ENCODE measurements around the gene MGAT4C.

The MGAT4C gene

GRCh38 chr12:85985996-85986395, 270.2 kb downstream of the MGAT4C start:
- no peak for DNase-seq (ENCODE audit: low read depth)
- H3K4me3 ChIP-seq (ENCODE audit: low read depth, low read length): no peak overlapping the region
- TF ChIP-seq POLR2A (IDR thresholded peaks at IDR 0.05; ENCODE audit: extremely low read depth, insufficient read length) (no peak), MAX (IDR thresholded peaks at IDR 0.05; ENCODE audit: low read depth, low read length) (no peak), MYC (IDR thresholded peaks at IDR 0.05; ENCODE audit: low read depth, low read length) (no peak)
- TF ChIP-seq, protein P1, sequence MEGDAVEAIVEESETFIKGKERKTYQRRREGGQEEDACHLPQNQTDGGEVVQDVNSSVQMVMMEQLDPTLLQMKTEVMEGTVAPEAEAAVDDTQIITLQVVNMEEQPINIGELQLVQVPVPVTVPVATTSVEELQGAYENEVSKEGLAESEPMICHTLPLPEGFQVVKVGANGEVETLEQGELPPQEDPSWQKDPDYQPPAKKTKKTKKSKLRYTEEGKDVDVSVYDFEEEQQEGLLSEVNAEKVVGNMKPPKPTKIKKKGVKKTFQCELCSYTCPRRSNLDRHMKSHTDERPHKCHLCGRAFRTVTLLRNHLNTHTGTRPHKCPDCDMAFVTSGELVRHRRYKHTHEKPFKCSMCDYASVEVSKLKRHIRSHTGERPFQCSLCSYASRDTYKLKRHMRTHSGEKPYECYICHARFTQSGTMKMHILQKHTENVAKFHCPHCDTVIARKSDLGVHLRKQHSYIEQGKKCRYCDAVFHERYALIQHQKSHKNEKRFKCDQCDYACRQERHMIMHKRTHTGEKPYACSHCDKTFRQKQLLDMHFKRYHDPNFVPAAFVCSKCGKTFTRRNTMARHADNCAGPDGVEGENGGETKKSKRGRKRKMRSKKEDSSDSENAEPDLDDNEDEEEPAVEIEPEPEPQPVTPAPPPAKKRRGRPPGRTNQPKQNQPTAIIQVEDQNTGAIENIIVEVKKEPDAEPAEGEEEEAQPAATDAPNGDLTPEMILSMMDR (IDR thresholded peaks at IDR 0.05; ENCODE audit: low read depth, low read length): no peak

DNA sequence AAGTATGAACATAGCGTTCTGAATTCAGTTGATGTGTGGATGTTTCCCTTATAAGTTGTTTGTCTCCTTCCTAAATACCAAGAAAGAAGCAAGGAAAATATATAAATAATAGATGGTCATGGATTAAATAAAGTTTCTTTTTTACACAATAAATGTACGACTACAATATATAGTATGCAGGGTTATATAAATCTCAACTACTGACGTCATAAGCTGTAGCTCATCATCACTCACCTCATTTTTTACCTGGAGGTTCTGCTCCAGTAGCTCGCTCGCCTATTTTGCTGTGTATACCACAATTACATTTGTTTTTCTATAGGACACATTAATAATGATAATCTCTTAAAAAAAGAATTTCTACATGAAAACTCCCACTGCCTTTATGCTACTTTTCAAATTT, 272.6 kb downstream of the MGAT4C start:
- no peak for DNase-seq (ENCODE audit: low read depth)
- TF ChIP-seq MAX (IDR thresholded peaks at IDR 0.05; ENCODE audit: low read depth, low read length): no peak
- TF ChIP-seq MYC (IDR thresholded peaks at IDR 0.05; ENCODE audit: low read depth, low read length): no peak
- TF ChIP-seq, protein P1 (IDR thresholded peaks at IDR 0.05; ENCODE audit: low read depth, low read length): no peak
- TF ChIP-seq POLR2A (IDR thresholded peaks at IDR 0.05; ENCODE audit: extremely low read depth, insufficient read length): no peak
- no peak overlapping the region for H3K4me3 ChIP-seq (ENCODE audit: low read depth, low read length)

DNA sequence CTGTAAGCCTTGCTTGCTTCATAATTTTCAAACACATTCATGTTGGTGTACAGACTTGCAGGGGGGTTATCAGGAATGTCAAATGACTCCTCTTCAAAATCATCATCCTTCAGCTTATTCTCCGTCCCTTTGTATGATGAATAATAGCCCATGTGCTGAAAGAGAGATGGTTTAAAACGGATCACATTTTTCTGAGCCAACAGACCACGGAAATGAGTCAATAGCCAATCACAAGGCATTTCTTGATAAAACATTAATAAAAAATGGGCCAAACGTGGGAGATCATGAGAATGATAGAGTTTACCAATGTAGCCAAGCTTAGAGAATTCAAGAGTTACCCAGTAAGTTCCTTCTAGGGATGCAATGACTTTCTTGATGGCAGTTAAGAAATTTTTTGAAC, 276.6 kb downstream of the MGAT4C start:
- DNase-seq (ENCODE audit: low read depth): no peak
- no peak overlapping the region for H3K4me3 ChIP-seq (ENCODE audit: low read depth, low read length)
- no peak for TF ChIP-seq MYC (IDR thresholded peaks at IDR 0.05; ENCODE audit: low read depth, low read length)
- TF ChIP-seq, protein P1 (IDR thresholded peaks at IDR 0.05; ENCODE audit: low read depth, low read length): no peak
- no peak for TF ChIP-seq POLR2A (IDR thresholded peaks at IDR 0.05; ENCODE audit: extremely low read depth, insufficient read length)
- no peak for TF ChIP-seq MAX (IDR thresholded peaks at IDR 0.05; ENCODE audit: low read depth, low read length)

- no peak for DNase-seq (ENCODE audit: low read depth)
- TF ChIP-seq POLR2A (IDR thresholded peaks at IDR 0.05; ENCODE audit: extremely low read depth, insufficient read length) (no peak), MAX (IDR thresholded peaks at IDR 0.05; ENCODE audit: low read depth, low read length) (no peak), MYC (IDR thresholded peaks at IDR 0.05; ENCODE audit: low read depth, low read length) (no peak)
- TF ChIP-seq, protein P1 (IDR thresholded peaks at IDR 0.05; ENCODE audit: low read depth, low read length): no peak
- no peak overlapping the region for H3K4me3 ChIP-seq (ENCODE audit: low read depth, low read length)
These were observed 280.5 kb downstream of the MGAT4C start for GRCh38 chr12:85975716-85976115.

DNA sequence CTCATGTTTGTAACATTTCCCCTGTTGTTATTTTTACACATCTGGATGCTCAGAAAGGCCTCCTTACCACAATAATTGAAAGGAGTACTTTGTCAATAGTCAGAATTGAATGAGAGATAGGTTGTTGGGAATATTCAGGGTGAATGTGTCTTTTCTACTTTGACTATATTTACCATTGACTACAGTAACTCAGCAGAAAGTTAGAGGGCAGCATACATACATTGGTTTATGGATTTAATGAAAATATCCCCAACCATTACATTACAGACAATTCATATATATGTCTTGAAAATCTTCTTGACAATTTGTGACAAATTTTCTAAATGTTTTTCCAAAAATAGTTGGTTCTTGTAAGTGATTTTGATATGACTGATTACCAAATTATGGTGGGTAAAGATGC, 284.4 kb downstream of the MGAT4C start:
- no peak for DNase-seq (ENCODE audit: low read depth)
- no peak overlapping the region for H3K4me3 ChIP-seq (ENCODE audit: low read depth, low read length)
- TF ChIP-seq MYC (IDR thresholded peaks at IDR 0.05; ENCODE audit: low read depth, low read length) (no peak), MAX (IDR thresholded peaks at IDR 0.05; ENCODE audit: low read depth, low read length) (no peak), POLR2A (IDR thresholded peaks at IDR 0.05; ENCODE audit: extremely low read depth, insufficient read length) (no peak)
- TF ChIP-seq, protein P1 (IDR thresholded peaks at IDR 0.05; ENCODE audit: low read depth, low read length): no peak

DNA sequence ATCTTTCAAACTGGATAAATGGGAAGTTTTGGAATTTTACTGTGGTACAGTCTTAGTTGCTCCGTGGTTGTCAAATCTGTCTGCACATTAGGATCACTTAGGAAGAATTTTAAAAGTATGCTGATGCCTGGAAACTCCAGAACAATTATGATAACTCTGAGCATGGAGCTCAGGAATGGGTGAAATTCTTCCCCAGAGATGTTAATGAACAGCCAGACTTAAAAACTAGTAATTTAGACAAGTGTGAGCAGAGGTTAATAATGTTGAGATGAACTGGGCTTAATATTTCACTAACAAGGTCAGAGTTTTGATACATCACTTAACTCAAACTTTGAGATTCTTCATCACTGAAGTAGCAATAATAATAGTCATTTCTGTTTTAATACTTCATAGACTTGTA, 287.6 kb downstream of the MGAT4C start:
- DNase-seq (ENCODE audit: low read depth): no peak
- TF ChIP-seq, protein P1 (IDR thresholded peaks at IDR 0.05; ENCODE audit: low read depth, low read length): no peak
- no peak for TF ChIP-seq MYC (IDR thresholded peaks at IDR 0.05; ENCODE audit: low read depth, low read length)
- no peak for TF ChIP-seq POLR2A (IDR thresholded peaks at IDR 0.05; ENCODE audit: extremely low read depth, insufficient read length)
- no peak for TF ChIP-seq MAX (IDR thresholded peaks at IDR 0.05; ENCODE audit: low read depth, low read length)
- no peak overlapping the region for H3K4me3 ChIP-seq (ENCODE audit: low read depth, low read length)
